GM23338 (cell line): Measurements from ENCODE around the gene JAKMIP1.
"Not testable (repeated sequence)": the region's sequence is repeated elsewhere in the genome, so short reads cannot be mapped to it uniquely, and the experiment has no call there.

ENCODE experiments used
- CREB1 ChIP-seq: fragments of 250-450 bp; sonication (Bioruptor Pico); IDR thresholded peaks from 2 replicates; pipeline ENCODE4 v1.5.0; 2020; ENCODE audit warnings: low read depth, mild to moderate bottlenecking, moderate library complexity
- CTCF ChIP-seq, 2 experiments: fragments of 200-600 bp in 1 of 2; sonication (generic) in 1 of 2; conservative IDR thresholded peaks; 2 replicates each; pipeline versions ENCODE4 v1.5.1 to v1.6.1; 2016 to 2017; ENCODE audit warnings: antibody characterized with exemption in 2 of 2, low read depth in 2 of 2, mild to moderate bottlenecking in 2 of 2, moderate library complexity in 1 of 2
- EZH2 ChIP-seq: fragments of 200-600 bp; sonication (generic); IDR thresholded peaks from one replicate; pipeline ENCODE4 v1.8.0; 2017; ENCODE audit warnings: antibody characterized with exemption, mild to moderate bottlenecking, low read depth; ENCODE audit not compliant: unreplicated experiment
- EZH2phosphoT487 ChIP-seq: fragments of 200-600 bp; sonication (generic); IDR thresholded peaks from one replicate; pipeline ENCODE4 v1.8.1; 2018; ENCODE audit warnings: antibody characterized with exemption; ENCODE audit not compliant: unreplicated experiment
- NANOG ChIP-seq: IDR thresholded peaks from 2 replicates; pipeline ENCODE4 v1.6.1; 2016; ENCODE audit warnings: antibody characterized with exemption, borderline replicate concordance
- POLR2AphosphoS5 ChIP-seq: IDR thresholded peaks from 2 replicates; pipeline ENCODE4 v1.6.1; 2016; ENCODE audit warnings: antibody characterized with exemption, low read depth
- REST ChIP-seq: IDR thresholded peaks from one replicate; pipeline ENCODE4 v1.6.1; 2018; ENCODE audit warnings: antibody characterized with exemption; ENCODE audit not compliant: unreplicated experiment
- STAT1 ChIP-seq: IDR thresholded peaks from one replicate; pipeline ENCODE4 v1.6.1; 2016; ENCODE audit warnings: antibody characterized with exemption; ENCODE audit not compliant: unreplicated experiment
- ZNF331 ChIP-seq: fragments of 250-450 bp; sonication (Bioruptor Pico); IDR thresholded peaks from 2 replicates; pipeline ENCODE4 v1.5.0; 2020; ENCODE audit warnings: low read depth, mild to moderate bottlenecking, moderate library complexity

- TF ChIP-seq CTCF (conservative IDR thresholded peaks at IDR 0.05; ENCODE audit: low read depth in 2 of 2); POLR2AphosphoS5; EZH2; CREB1 (CRISPR knock-in tag); ZNF331 (CRISPR knock-in tag); STAT1; EZH2phosphoT487; REST; NANOG: not testable (repeated sequence)
Observed at GRCh38 chr4:6209291-6209690, 8.9 kb upstream of the JAKMIP1 start.
